ENCODE data around the gene ENTREP1. TPM values are rescaled to one million over a fixed set of nuclear protein-coding genes. Genes with fewer than 3 reads are reported as not detected.

Gene ENTREP1
- total and polyA plus RNA-seq, 2 donors (not counting 1 experiment from before 2014, with no cell fraction given), result not detected

DNA sequence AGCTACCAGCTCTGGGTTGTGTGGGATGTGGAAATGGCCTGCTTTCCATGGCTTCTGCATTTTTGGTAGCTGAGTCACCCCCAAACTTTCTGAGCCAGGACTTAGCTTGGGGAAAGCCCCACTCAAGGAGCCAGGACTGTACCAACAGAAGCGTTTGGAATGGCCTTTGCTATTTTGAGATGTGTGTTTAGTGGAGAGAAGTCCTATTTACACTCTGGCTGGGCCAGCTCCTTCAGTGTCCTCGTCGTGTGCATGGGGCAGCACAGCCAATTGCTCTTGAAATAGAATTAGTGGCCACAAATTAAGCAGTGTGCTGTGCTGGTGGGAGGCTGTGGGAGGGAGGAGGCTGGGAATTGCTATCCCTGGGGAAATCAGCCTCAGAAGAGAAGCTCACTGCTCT lies 51.6 kb downstream of the ENTREP1 start:
- H3K4me1 ChIP-seq (ENCODE audit: control insufficient read depth in 2 of 2, insufficient read depth in 2 of 2, low read length in 2 of 2), result no peaks in the 10 kb centered on the region
- no peak overlapping the region for H3K27ac ChIP-seq (ENCODE audit: low read length in 2 of 2)
- DNase-seq (no peak), ATAC-seq (ENCODE audit: low read depth) (no peak)
- H3K27me3 ChIP-seq (replicated peaks in 1 of 4; ENCODE audit: control extremely low read depth in 1 of 4, control insufficient read depth in 3 of 4, insufficient read depth in 4 of 4, low read length in 3 of 4), result no peaks in the 10 kb centered on the region
- Mint-ChIP-seq H3K4me1 (no peaks in the 10 kb centered on the region), H3K27me3 (no peaks in the 10 kb centered on the region), H3K4me3 (no peak overlapping the region), H3K27ac (no peak overlapping the region), H3K9me3 (ENCODE audit: insufficient read depth) (no peaks in the 10 kb centered on the region)
- H2AFZ ChIP-seq (ENCODE audit: insufficient read depth, low read depth, low read length, poor library complexity, severe bottlenecking), result no peak overlapping the region
- no peaks in the 10 kb centered on the region for H3K36me3 ChIP-seq (replicated peaks in 1 of 2; ENCODE audit: control extremely low read depth in 1 of 2, control insufficient read depth in 1 of 2, extremely low read depth in 1 of 2, insufficient read depth in 2 of 2, low read length in 1 of 2)
- no peak overlapping the region for H3K4me3 ChIP-seq (ENCODE audit: control extremely low read depth in 1 of 5, extremely low read depth in 1 of 5, insufficient read depth in 1 of 5, low read depth in 2 of 5, low read length in 4 of 5)
- H3K79me2 ChIP-seq (ENCODE audit: control insufficient read depth, insufficient read depth, low read length), result no peaks in the 10 kb centered on the region
- intact Hi-C loops (cut with micrococcal nuclease), result no loop called here
- ChIA-PET CTCF (no interaction called here), POLR2A (no interaction called here)
- no peaks in the 10 kb centered on the region for H4K20me1 ChIP-seq (ENCODE audit: control insufficient read depth, insufficient read depth, low read length, poor library complexity, severe bottlenecking)
- TF ChIP-seq, protein P1, sequence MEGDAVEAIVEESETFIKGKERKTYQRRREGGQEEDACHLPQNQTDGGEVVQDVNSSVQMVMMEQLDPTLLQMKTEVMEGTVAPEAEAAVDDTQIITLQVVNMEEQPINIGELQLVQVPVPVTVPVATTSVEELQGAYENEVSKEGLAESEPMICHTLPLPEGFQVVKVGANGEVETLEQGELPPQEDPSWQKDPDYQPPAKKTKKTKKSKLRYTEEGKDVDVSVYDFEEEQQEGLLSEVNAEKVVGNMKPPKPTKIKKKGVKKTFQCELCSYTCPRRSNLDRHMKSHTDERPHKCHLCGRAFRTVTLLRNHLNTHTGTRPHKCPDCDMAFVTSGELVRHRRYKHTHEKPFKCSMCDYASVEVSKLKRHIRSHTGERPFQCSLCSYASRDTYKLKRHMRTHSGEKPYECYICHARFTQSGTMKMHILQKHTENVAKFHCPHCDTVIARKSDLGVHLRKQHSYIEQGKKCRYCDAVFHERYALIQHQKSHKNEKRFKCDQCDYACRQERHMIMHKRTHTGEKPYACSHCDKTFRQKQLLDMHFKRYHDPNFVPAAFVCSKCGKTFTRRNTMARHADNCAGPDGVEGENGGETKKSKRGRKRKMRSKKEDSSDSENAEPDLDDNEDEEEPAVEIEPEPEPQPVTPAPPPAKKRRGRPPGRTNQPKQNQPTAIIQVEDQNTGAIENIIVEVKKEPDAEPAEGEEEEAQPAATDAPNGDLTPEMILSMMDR (IDR thresholded peaks at IDR 0.05), result no peak
- TF ChIP-seq EZH2 (IDR thresholded peaks at IDR 0.05; ENCODE audit: borderline replicate concordance, insufficient read depth, low read depth, low read length, poor library complexity, severe bottlenecking), result no peak
- no peak overlapping the region for H3K9ac ChIP-seq (ENCODE audit: low read length)
- H3K9me3 ChIP-seq (ENCODE audit: control extremely low read depth in 1 of 3, control insufficient read depth in 2 of 3, insufficient read depth in 1 of 3, low read length in 2 of 3), result no peaks in the 10 kb centered on the region
- WGBS (ENCODE audit: insufficient coverage), result 90% methylated on average over 3 of the region's 3 CpGs
- H3K4me2 ChIP-seq (replicated peaks; ENCODE audit: low read depth, low read length, poor library complexity, severe bottlenecking), result no peak overlapping the region

DNA sequence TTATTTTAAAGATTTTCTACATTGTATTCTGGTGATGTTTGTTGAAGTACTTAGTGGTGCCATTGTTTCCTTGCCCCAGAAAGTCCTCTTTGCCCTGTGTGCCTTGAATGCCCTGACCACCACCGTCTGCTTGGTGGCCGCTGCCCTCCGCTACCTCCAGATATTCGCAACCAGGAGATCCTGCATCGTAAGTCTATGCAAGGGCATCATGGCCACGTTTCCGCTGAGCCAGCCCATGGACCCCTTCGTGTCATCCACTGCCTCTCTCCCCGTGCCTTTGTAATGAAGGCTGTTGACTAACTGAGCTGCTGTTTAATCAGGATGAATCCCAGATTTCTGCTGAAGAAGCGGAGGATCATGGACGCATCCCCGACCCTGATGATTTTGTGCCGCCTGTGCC lies 52.3 kb downstream of the ENTREP1 start:
- Histone ChIP-seq H3K4me3 (ENCODE audit: control extremely low read depth in 1 of 5, extremely low read depth in 1 of 5, insufficient read depth in 1 of 5, low read depth in 2 of 5, low read length in 4 of 5) (no peak overlapping the region), H3K27ac (ENCODE audit: low read length in 2 of 2) (no peak overlapping the region), H3K9ac (ENCODE audit: low read length) (no peak overlapping the region), H3K4me1 (ENCODE audit: control insufficient read depth in 2 of 2, insufficient read depth in 2 of 2, low read length in 2 of 2) (no peaks in the 10 kb centered on the region), H3K4me2 (replicated peaks; ENCODE audit: low read depth, low read length, poor library complexity, severe bottlenecking) (no peak overlapping the region), H3K36me3 (replicated peaks in 1 of 2; ENCODE audit: control extremely low read depth in 1 of 2, control insufficient read depth in 1 of 2, extremely low read depth in 1 of 2, insufficient read depth in 2 of 2, low read length in 1 of 2) (no peaks in the 10 kb centered on the region), H2AFZ (ENCODE audit: insufficient read depth, low read depth, low read length, poor library complexity, severe bottlenecking) (no peak overlapping the region), H4K20me1 (ENCODE audit: control insufficient read depth, insufficient read depth, low read length, poor library complexity, severe bottlenecking) (no peaks in the 10 kb centered on the region), H3K79me2 (ENCODE audit: control insufficient read depth, insufficient read depth, low read length) (no peaks in the 10 kb centered on the region), H3K27me3 (replicated peaks in 1 of 4; ENCODE audit: control extremely low read depth in 1 of 4, control insufficient read depth in 3 of 4, insufficient read depth in 4 of 4, low read length in 3 of 4) (no peaks in the 10 kb centered on the region), H3K9me3 (ENCODE audit: control extremely low read depth in 1 of 3, control insufficient read depth in 2 of 3, insufficient read depth in 1 of 3, low read length in 2 of 3) (no peaks in the 10 kb centered on the region)
- TF ChIP-seq EZH2 (IDR thresholded peaks at IDR 0.05; ENCODE audit: borderline replicate concordance, insufficient read depth, low read depth, low read length, poor library complexity, severe bottlenecking), result no peak
- TF ChIP-seq, protein P1 (IDR thresholded peaks at IDR 0.05), result no peak
- intact Hi-C loops (cut with micrococcal nuclease), result no loop called here
- Mint-ChIP-seq H3K4me3 (no peak overlapping the region), H3K4me1 (no peaks in the 10 kb centered on the region), H3K27ac (no peak overlapping the region), H3K27me3 (no peaks in the 10 kb centered on the region), H3K9me3 (ENCODE audit: insufficient read depth) (no peaks in the 10 kb centered on the region)
- POLR2A ChIA-PET, result no interaction called here
- no peak for DNase-seq
- ATAC-seq (ENCODE audit: low read depth), result no peak
- CTCF ChIA-PET, result no interaction called here
- 91% methylated on average over 11 of the region's 13 CpGs for WGBS (ENCODE audit: insufficient coverage)
